ENCODE results near the gene ATXN2. TPM values are rescaled to one million over a fixed set of nuclear protein-coding genes. Genes with fewer than 3 reads are reported as not detected.
"Not testable (repeated sequence)": the region's sequence is repeated elsewhere in the genome, so short reads cannot be mapped to it uniquely, and the experiment has no call there.

ATXN2 gene
- polyA plus RNA-seq, 3 donors: 62.4 to 87.5 (median 75.6) TPM

DNA sequence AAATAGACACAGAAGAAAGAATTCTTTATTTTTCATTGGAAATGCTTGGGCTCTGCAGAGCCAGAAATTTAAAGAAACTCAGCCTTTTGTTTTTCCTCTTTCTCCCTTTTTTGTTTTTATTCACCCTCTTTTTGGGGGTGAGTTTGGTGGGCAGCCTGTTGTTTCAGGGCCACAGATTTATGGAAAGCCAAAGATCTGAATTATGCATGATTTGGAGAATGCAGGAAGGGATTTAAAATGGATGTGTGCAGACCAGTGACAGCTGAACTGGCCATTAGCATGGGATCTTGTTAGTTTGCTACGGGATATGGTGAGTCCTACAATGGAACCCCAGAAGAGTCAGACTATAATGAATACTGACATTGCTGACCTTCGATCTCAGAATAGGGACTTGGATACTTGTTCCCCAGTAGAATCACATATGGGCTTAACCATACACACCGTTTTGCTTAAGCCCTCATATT lies 7.7 kb upstream of the ATXN2 start:
- no peak for DNase-seq (ENCODE audit: extremely low read depth in 1 of 11, low read depth in 9 of 11, low spot score in 4 of 11)

DNA sequence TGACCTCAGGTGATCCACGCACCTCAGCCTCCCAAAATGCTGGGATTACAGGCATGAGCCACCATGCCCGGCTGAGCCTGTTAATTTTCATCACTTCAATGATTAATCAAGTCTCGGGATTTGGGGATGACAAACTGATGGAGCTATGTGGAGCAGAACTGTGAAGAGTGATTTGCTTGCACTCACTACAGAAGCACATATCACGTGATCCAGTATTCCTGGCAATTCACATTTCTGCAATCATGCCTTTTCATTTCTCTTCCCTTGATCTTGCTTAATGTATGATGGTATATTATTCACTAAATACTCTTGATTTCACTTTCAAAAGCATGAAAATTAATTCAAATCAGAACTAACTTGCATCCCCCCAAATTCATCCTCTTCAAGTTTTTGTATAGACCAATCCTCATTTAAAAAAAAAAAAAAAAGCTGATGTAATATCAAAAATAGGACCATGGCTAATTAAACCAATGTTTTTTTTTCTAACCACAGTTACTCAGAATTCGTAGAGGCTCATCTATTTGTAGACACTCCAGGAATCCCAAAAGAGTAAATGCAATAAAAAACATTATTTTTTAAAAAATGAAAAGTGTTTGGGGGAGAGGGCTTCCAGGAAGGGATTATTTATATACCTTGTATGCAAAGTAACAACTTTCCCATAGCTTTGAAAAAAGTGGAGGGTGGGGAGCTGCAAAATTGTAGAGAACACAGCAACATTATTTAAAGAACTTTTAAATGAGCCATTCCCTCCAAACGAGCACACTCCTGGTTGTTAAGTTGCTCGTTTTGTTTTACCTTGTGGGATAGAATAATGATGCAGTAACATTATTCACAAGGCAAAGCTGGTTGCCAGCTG lies 7.0 kb upstream of the ATXN2 start:
- no peak for DNase-seq (ENCODE audit: extremely low read depth in 1 of 11, low read depth in 9 of 11, low spot score in 4 of 11)

DNA sequence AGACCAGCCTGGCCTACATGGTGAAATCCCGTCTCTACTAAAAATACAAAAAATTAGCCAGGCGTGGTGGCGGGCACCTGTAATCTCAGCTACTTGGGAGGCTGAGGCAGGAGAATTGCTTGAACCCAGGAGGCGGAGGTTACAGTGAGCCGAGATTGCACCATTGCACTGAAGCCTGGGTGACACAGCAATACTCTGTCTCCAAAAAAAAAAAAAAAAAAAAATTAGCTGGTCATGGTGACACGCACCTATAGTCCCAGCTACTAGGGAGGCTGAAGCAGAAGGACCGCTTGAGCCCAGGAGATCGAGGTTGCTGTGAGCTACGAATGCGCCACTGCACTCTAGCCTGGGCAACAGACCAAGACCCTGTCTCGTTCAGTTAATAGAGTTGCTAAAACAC lies 3.7 kb upstream of the ATXN2 start:
- not testable (repeated sequence) for DNase-seq (ENCODE audit: extremely low read depth in 1 of 11, low read depth in 9 of 11, low spot score in 4 of 11)

DNA sequence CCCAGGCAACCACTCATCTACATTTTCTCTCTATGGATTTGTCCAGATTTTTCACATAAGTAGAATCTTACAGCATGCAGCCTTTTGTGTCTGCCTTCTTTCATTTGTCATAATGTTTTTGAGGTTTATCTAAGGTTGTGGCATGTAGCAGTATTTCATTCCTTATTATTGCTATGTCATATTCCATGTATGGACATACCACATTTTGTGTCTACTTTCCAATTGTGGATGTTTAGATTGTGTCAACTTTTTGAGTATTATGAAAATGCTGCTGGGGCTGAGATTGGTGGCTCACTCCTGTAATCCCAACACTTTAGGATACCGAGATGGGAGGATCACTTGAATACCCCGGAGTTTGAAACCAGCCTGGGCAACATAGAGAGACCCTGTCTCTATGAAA lies 3.2 kb upstream of the ATXN2 start:
- DNase-seq (ENCODE audit: extremely low read depth in 1 of 11, low read depth in 9 of 11, low spot score in 4 of 11): no peak

DNA sequence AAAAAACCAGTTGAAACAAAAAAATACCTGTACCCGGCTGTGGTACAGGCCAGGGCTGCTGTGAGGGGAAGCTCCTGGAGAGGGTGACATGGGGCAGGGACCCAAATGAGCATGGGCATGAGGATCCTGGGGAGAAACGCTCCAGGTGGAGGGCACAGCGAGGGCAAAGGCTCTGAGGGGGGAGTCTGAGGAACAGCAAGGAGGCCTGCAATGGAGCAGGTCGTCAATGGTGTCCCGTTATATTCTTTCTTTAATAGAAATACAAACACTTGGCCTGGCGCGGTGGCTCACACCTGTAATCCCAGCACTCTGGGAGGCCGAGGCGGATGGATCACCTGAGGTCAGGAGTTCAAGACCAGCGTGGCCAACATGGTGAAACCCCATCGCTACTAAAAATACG lies 1.9 kb upstream of the ATXN2 start:
- not testable (repeated sequence) for DNase-seq (ENCODE audit: extremely low read depth in 1 of 11, low read depth in 9 of 11, low spot score in 4 of 11)

DNA sequence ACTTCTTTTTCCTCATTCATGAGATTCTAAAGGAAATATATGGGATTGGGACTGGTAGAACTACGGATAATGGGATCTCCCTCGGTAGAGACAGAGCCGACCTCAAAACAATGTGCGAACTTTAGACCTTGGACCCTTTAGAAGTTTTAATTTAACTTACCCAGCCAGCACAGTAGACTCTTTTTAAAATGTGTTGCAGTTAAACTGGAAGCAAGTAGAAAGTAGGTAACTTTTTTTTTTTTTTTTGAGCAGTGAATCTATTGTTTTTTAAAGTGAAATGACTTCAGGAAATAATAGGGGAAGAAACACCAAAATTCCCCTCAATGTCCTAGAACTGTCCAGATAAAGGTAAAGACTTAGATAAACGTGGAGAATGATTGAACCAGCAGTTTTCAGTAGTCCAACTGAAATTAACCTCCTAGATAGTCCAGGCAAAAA lies 1.1 kb upstream of the ATXN2 start:
- peak in 5 of 11 donors; percentile 1 to 57 (median 21) for DNase-seq (ENCODE audit: extremely low read depth in 1 of 11, low read depth in 9 of 11, low spot score in 4 of 11)

DNA sequence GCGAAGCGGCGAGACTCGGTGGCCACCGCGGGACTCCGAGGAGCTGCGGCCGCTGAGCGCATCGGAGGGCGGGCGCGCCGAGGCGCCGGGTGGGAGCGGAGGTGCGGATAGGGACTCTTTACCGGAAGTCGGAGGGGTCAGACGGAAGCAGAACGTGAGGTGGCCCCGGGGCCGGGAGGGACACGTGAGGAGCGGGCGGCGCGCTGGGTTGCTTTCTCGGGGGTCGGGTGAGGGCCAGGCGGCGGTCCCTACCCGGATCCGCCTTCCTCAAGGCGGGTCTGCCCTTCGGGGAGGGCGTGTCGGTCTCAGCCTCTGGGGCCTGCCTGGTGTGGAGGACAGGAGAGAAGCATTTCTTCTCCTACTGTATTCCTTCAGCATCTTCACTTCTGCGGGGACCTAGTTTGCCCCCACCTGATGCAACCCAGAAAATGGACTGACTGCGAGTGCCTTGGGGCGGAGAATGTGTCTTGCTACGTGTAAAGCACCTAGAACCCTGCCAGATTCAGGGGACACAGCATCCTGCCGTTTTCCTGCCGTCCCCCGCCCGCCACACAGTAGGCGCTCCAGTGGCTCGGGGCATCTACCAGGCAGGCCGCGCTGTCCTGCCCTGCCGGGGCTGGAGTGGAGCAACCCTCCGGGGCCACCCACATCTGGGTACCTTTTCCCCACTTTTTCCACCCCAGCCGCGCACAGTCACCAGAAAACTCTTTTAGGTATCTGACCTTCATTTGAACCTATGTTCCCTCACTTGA lies 514 bp upstream of the ATXN2 start:
- DNase-seq (ENCODE audit: extremely low read depth in 1 of 11, low read depth in 9 of 11, low spot score in 4 of 11): peak; percentile 73 to 90 (median 87)

DNA sequence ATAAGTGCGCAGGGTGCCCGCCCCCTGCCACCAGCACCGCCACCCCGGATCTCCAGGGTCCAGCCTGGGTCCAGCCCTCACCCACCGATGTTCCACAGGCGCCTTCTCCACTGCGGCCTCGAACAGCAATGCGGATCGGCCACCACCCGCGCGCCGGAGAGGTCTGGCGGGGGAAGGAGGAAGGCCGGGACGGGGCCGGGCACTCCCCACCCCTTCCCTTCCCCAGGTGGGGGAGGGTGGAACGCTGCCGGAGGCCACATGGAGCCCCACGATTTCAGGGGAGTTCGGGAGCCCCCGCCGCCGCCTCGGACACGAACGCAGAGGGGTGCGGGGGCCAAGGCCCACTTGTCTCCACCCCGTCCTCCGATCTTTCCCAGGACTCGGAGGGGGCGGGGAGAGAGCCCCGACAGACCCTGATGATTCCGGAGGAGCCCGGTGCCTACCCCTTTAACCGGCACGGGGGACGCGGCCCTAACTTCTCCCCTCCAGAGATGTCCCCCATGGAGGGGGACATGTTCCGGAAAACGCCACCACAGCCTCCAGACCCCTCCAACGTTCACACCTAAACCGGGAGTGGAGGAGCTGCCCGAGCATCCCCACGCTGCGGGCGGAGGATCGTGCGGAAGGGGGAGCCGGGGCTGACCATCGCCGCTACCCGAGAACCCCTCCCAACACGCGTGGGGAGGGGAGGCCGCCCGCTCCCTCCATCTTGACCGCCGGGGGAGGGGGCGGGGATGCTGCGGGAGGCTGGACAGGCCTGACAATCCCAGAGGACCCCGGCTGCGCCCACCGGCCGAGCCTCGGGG lies 1.1 kb downstream of the ATXN2 start:
- peak; percentile 19 to 51 (median 31) for DNase-seq (ENCODE audit: extremely low read depth in 1 of 11, low read depth in 9 of 11, low spot score in 4 of 11)

DNA sequence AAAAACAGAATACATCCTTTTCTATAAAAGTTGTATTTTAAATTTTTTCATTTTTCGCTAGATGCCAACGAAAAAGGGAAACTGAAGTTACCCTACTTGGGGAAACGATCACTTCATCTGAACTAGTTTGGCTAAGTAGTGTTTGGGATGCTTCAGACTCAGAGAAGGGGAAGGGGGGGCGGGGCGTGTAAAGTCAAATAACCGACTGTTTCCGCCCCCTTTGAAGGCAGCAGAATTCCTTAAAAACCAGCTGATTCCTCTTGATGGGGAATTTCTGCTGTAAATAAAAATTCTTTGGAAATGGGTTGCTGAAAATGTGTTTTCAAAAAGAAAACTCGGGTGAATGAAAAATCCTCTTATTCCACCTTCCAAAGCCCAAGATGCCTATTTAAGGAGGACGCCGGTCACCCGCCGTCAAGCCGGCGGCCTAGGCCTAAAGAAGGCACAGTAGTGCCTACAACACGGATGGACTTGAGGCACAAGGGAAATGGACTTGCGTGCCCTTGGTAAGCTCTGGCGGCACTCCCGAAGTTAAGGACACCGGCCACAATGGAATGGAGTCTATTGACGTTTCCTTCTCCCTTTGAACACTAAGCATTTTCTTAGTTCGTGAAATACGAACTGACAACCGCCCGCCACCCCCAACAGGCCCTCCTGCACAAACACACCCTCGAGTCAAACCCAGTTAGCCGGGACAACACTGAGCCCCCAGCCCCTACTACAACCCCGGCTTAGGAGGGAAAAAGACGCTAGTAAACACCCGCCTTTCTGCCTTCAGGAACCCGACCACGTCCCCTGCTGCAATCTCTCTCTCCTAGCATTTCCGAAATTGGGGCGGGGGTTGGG lies 1.9 kb downstream of the ATXN2 start:
- peak; percentile 20 to 59 (median 44) for DNase-seq (ENCODE audit: extremely low read depth in 1 of 11, low read depth in 9 of 11, low spot score in 4 of 11)

DNA sequence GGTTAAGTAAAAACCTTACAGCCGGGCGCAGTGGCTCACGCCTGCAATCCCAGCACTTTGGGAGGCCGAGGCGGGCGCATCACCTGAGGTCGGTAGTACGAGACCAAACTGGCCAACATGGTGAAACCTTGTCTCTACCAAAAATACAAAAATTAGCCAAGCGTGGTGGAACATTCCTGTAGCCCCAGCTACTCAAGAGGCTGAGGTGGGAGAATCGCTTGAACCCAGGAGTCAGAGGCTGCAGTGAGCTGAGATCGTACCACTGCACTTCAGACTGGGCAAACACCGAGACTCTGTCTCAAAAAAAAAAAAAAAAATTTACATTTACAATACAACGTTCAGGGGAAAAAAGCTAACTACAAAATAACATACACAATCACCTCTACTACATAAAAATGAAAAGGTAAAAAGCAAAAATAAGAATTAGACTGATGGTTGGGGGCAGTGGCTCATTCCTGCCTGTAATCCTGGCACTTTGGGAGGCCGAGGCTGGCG lies 3.7 kb downstream of the ATXN2 start:
- DNase-seq (ENCODE audit: extremely low read depth in 1 of 11, low read depth in 9 of 11, low spot score in 4 of 11): not testable (repeated sequence)

DNA sequence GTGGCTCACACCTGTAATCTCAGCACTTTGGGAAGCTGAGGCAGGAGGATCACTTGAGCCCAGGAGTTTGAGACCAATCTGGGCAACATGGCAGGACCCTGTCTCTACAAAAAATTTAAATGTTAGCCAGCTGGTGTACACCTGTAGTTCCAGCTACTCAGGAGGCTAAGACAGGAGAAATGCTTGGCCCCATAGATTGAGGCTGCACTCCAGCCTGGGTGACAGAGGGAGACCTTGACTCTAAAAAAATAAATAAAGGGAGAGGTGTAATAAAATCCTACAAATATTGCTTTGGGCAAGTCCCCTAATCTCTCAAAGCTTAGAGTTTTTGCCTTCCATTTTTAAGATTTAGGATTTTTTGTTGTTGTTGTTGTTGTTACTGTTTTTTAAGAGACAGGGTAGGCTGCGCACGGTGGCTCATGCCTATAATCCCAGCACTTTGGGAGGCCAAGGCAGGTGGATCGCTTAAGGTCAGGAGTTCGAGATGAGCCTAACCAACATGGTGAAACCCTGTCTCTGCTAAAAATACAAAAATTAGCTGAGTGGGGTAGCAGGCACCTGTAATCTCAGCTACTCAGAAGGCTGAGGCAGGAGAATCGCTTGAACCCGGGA lies 7.6 kb downstream of the ATXN2 start:
- DNase-seq (ENCODE audit: extremely low read depth in 1 of 11, low read depth in 9 of 11, low spot score in 4 of 11): not testable (repeated sequence)

DNA sequence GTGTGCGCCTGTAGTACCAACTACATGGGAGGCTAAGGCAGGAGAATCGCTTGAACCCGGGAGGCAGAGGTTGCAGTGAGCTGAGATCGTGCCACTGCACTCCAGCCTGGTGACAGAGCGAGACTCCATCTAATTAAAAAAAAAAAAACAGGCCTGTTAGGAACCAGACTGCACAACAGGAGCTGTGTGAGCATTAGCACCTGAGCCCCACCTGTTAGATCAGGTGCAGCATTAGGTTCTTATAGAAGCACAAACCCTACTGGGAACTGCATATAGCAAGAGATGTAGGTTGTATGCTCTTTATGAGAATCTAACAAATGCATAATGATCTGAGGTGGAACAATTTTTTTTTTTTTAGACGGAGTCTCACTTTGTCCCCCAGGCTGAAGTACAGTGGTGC lies 8.6 kb downstream of the ATXN2 start:
- no peak for DNase-seq (ENCODE audit: extremely low read depth in 1 of 11, low read depth in 9 of 11, low spot score in 4 of 11)

DNA sequence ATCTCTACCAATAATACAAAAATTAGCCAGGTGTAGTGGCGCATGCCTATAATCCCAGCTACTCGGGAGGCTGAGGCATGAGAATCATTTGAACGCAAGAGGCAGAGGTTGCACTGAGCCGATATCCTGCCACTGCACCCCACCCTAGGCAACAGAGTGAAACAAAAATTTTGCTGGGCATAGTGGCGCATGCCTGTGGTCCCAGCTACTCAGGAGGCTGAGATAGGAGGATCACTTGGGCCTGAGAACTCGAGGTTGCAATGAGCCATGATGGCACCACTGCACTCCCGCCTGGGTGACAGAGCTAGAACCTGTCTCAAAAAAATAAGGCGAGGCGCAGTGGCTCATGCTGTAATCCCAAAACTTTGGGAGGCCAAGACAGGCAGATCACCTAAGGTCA lies 9.5 kb downstream of the ATXN2 start:
- no peak for DNase-seq (ENCODE audit: extremely low read depth in 1 of 11, low read depth in 9 of 11, low spot score in 4 of 11)

DNA sequence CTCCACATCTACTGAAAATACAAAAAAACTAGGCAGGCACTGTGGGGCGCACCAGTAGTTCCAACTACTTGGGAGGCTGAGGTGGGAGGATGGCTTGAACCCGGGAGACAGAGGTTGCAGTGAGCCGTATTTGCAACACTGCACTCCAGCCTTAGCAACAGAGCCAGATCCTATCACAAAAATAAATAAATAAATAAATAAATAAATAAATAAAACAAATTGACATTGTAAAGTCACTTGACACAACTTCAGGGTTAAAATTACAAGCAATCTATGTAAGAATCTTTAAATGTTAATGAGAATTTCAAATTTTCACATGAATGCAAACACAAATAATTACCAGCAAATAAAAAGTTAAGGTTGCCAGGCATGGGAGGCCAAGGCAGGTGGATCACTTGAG lies 11.1 kb downstream of the ATXN2 start:
- DNase-seq (ENCODE audit: extremely low read depth in 1 of 11, low read depth in 9 of 11, low spot score in 4 of 11): no peak

DNA sequence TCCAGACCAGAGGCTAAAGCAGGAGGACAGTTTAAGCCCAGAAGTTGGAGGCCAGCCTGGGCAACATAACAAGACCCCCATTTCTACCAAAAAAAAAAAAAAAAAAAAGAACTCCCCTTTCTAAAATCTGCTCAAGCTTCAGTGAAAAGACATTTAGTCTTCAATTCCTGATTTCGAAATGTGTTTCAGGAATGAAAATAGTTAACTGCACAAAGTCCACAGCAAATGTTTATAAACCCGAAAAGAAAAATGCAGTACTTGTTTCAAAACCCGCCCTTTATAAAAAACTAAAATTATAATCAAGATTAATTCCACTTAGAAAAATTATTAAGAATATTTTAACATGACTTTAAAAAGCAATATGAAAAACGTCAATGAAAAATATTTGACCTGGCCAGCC lies 12.1 kb downstream of the ATXN2 start:
- no peak for DNase-seq (ENCODE audit: extremely low read depth in 1 of 11, low read depth in 9 of 11, low spot score in 4 of 11)

DNA sequence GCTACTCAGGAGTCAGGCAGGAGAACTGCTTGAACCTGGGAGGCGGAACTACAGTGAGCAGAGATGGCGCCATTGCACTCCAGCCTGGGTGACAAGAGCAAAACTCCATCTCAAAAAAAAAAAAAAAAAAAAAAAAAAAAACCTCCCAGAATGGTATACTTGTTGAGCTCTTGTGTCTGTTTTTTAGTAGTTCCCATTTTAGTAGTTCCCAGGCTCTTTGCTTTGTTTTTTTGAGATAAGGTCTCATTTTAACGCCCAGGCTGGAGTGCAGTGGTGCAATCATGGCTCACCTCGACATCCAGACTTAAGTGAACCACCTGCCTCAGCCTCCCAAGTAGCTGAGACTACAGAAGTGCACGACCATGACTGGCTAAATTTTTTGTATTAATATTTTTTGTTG lies 13.4 kb downstream of the ATXN2 start:
- no peak for DNase-seq (ENCODE audit: extremely low read depth in 1 of 11, low read depth in 9 of 11, low spot score in 4 of 11)

DNA sequence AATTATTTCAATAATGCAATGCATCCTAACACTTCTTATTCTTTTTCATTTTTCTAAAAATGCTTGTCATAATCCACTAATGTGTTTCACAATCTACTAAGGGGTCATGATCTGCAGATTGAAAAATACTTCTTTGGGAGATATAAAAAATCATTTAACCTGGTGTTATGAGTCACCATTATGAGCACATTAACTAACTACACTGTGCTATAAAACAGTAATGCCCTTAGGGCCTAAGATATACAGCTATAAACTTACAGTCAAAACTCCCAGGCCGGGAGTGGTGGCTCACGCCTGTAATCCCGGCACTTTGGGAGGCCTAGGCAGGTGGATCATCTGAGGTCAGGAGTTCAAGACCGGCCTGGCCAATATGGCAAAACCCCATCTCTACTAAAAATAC lies 14.2 kb downstream of the ATXN2 start:
- DNase-seq (ENCODE audit: extremely low read depth in 1 of 11, low read depth in 9 of 11, low spot score in 4 of 11): no peak

DNA sequence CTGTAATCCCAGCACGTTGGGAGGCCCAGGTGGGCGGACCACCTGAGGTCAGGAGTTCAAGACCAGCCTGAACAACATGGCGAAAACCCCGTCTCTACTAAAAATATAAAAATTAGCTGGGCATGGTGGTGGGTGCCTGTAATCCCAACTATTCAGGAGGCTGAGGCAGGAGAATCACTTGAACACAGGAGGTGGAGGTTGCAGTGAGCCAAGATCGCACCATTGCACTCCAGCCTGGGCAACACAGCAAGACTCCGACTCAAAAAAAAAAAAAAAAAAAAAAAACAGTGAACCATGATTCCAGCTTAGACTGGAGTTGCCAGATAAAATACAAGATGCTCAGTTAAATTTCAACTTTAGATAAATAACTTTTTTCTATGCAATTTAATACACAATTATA lies 15.6 kb downstream of the ATXN2 start:
- DNase-seq (ENCODE audit: extremely low read depth in 1 of 11, low read depth in 9 of 11, low spot score in 4 of 11): not testable (repeated sequence)
